Measurements from ENCODE around the gene ANKRD9. TPM values are rescaled to one million over a fixed set of nuclear protein-coding genes. Genes with fewer than 3 reads are reported as not detected.

Gene ANKRD9
- total and polyA plus RNA-seq, 2 experiments from 2014 or later = 17.3 to 95.9 TPM

DNA sequence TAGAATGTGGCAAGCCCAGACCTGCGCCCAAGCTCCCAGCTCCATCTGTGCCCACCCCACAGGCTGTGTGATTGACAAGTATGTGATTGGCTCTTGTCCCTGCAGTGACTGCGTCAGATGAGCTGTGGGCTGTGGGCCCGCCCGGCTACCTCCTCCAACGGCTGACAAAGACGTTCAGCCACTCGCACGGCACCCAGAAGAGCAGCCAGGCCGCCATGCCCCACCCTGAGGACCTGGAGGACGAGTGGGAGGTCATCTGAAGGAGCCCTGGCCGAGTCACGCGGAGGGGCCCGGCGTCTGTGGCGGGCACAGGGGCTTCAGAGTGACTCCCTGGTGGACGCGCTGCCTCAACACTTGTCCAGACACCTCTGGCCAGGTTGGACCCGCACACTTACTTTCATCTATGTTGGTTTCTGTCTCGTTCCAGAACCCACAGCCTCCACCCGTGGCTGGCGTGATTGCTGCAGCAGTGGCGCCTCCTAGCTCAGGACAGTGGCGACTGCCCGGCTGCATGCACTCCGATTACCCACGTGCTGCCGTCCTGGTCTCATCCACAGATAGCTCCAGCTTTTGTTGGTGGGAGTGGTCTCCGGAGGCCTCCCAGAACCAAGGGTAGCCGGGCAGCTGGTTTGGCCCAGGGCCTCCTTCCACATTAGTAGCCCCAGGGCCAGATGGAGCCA, 11.4 kb downstream of the ANKRD9 start:
- TF ChIP-seq, protein P1, sequence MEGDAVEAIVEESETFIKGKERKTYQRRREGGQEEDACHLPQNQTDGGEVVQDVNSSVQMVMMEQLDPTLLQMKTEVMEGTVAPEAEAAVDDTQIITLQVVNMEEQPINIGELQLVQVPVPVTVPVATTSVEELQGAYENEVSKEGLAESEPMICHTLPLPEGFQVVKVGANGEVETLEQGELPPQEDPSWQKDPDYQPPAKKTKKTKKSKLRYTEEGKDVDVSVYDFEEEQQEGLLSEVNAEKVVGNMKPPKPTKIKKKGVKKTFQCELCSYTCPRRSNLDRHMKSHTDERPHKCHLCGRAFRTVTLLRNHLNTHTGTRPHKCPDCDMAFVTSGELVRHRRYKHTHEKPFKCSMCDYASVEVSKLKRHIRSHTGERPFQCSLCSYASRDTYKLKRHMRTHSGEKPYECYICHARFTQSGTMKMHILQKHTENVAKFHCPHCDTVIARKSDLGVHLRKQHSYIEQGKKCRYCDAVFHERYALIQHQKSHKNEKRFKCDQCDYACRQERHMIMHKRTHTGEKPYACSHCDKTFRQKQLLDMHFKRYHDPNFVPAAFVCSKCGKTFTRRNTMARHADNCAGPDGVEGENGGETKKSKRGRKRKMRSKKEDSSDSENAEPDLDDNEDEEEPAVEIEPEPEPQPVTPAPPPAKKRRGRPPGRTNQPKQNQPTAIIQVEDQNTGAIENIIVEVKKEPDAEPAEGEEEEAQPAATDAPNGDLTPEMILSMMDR (conservative IDR thresholded peaks at IDR 0.05; ENCODE audit: low read depth in 2 of 2) = peak; percentile 52 to 83
- no peak for TF ChIP-seq POLR2AphosphoS5 (IDR thresholded peaks at IDR 0.05; ENCODE audit: low read depth)
- TF ChIP-seq EZH2 (IDR thresholded peaks at IDR 0.05; ENCODE audit: low read depth, unreplicated experiment) = no peak
- Mint-ChIP-seq H3K27ac (no peak overlapping the region), H3K4me3 (no peak overlapping the region), H3K9me3 (no peaks in the 10 kb centered on the region; the same call in 2 of the 3 replicates), H3K4me1 (no peaks in the 10 kb centered on the region; the same call in 2 of the 3 replicates), H3K36me3 (ENCODE audit: low read depth) (peaks cover 8% of the 10 kb centered on the region; the same call in 1 of the 3 replicates), H3K27me3 (ENCODE audit: insufficient read depth, low read depth, poor library complexity) (peaks cover 12% of the 10 kb centered on the region)
- no peaks in the 10 kb centered on the region for H3K4me1 ChIP-seq (ENCODE audit: insufficient read depth)
- H3K9me2 ChIP-seq (ENCODE audit: insufficient read depth) = no peaks in the 10 kb centered on the region
- no peak overlapping the region for H2AFZ ChIP-seq
- H3K27me3 ChIP-seq (ENCODE audit: insufficient read depth) = no peaks in the 10 kb centered on the region
- H4K20me1 ChIP-seq (replicated peaks; ENCODE audit: insufficient read depth) = peaks cover 4% of the 10 kb centered on the region; the same call in 1 of the 2 replicates
- 0 out of 2 replicates have a peak, but pooled peaks cover 2% of the 10 kb centered on the region for H3K36me3 ChIP-seq (ENCODE audit: insufficient read depth)
- H3F3A ChIP-seq (replicated peaks; ENCODE audit: low read depth) = peaks cover 5% of the 10 kb centered on the region; the same call in 1 of the 2 replicates
- ATAC-seq = peak; percentile 78
- DNase-seq (ENCODE audit: low spot score) = peak; percentile 67
- H3K4me3 ChIP-seq = no peak overlapping the region
- no peak overlapping the region for H3K27ac ChIP-seq (ENCODE audit: low read depth)
- no peaks in the 10 kb centered on the region for H3K79me2 ChIP-seq (replicated peaks; ENCODE audit: insufficient read depth)
- H3K4me2 ChIP-seq = no peak overlapping the region

DNA sequence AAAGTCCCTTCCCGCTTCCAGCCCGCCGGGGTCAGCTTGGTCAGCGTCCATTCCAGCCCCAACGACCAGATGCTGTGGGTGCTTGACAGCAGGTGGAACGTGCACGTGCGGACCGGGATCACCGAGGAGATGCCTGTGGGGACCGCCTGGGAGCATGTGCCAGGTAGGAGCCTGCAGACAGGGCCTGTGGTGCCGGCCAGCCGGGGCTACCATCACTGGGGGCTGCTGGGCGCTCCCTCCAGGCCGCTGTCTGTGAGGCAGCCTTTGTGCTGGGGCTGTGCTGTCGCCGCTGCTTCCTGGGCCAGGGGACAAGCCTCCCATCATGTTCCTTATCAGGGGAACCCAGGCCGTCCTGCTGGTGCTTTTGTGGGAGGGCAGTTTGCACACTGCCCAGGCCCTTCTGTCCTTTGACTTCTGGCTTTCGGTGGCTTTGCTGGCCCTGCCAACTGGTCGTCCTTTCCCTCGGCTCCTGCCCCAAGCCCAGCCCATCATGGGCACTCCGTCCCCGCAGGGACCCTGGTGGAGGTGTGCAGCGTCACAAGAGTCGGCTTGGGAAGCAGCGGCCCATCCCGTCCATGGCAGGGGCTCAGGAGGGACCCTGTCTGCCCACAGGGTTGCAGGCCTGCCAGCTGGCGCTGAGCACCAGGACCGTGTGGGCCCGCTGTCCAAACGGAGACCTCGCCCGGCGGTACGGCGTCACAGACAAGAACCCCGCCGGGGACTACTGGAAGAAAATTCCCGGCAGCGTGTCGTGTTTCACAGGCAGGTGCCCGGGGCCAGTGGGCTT, 12.4 kb downstream of the ANKRD9 start:
- Histone ChIP-seq H3K27ac (ENCODE audit: low read depth) (no peak overlapping the region), H3K4me2 (no peak overlapping the region), H2AFZ (no peak overlapping the region), H3K36me3 (ENCODE audit: insufficient read depth) (0 out of 2 replicates have a peak, but pooled peaks cover 2% of the 10 kb centered on the region), H3K4me3 (no peak overlapping the region), H4K20me1 (replicated peaks; ENCODE audit: insufficient read depth) (peaks cover 4% of the 10 kb centered on the region; the same call in 1 of the 2 replicates), H3K79me2 (replicated peaks; ENCODE audit: insufficient read depth) (no peaks in the 10 kb centered on the region), H3K4me1 (ENCODE audit: insufficient read depth) (no peaks in the 10 kb centered on the region), H3K9me2 (ENCODE audit: insufficient read depth) (no peaks in the 10 kb centered on the region), H3F3A (replicated peaks; ENCODE audit: low read depth) (peaks cover 5% of the 10 kb centered on the region; the same call in 1 of the 2 replicates), H3K27me3 (ENCODE audit: insufficient read depth) (no peaks in the 10 kb centered on the region)
- H3K4me1 Mint-ChIP-seq = no peaks in the 10 kb centered on the region; the same call in 2 of the 3 replicates
- no peaks in the 10 kb centered on the region; the same call in 2 of the 3 replicates for H3K9me3 Mint-ChIP-seq
- peaks cover 12% of the 10 kb centered on the region for H3K27me3 Mint-ChIP-seq (ENCODE audit: insufficient read depth, low read depth, poor library complexity)
- H3K4me3 Mint-ChIP-seq = no peak overlapping the region
- no peak for ATAC-seq
- no peak for DNase-seq (ENCODE audit: low spot score)
- H3K36me3 Mint-ChIP-seq (ENCODE audit: low read depth) = peaks cover 8% of the 10 kb centered on the region; the same call in 1 of the 3 replicates
- H3K27ac Mint-ChIP-seq = no peak overlapping the region; the same call in 1 of the 2 replicates
- TF ChIP-seq JUNB (IDR thresholded peaks at IDR 0.05; ENCODE audit: unreplicated experiment) (no peak), ZNF114 (CRISPR knock-in tag; IDR thresholded peaks at IDR 0.05) (no peak)
- TF ChIP-seq, protein P2, sequence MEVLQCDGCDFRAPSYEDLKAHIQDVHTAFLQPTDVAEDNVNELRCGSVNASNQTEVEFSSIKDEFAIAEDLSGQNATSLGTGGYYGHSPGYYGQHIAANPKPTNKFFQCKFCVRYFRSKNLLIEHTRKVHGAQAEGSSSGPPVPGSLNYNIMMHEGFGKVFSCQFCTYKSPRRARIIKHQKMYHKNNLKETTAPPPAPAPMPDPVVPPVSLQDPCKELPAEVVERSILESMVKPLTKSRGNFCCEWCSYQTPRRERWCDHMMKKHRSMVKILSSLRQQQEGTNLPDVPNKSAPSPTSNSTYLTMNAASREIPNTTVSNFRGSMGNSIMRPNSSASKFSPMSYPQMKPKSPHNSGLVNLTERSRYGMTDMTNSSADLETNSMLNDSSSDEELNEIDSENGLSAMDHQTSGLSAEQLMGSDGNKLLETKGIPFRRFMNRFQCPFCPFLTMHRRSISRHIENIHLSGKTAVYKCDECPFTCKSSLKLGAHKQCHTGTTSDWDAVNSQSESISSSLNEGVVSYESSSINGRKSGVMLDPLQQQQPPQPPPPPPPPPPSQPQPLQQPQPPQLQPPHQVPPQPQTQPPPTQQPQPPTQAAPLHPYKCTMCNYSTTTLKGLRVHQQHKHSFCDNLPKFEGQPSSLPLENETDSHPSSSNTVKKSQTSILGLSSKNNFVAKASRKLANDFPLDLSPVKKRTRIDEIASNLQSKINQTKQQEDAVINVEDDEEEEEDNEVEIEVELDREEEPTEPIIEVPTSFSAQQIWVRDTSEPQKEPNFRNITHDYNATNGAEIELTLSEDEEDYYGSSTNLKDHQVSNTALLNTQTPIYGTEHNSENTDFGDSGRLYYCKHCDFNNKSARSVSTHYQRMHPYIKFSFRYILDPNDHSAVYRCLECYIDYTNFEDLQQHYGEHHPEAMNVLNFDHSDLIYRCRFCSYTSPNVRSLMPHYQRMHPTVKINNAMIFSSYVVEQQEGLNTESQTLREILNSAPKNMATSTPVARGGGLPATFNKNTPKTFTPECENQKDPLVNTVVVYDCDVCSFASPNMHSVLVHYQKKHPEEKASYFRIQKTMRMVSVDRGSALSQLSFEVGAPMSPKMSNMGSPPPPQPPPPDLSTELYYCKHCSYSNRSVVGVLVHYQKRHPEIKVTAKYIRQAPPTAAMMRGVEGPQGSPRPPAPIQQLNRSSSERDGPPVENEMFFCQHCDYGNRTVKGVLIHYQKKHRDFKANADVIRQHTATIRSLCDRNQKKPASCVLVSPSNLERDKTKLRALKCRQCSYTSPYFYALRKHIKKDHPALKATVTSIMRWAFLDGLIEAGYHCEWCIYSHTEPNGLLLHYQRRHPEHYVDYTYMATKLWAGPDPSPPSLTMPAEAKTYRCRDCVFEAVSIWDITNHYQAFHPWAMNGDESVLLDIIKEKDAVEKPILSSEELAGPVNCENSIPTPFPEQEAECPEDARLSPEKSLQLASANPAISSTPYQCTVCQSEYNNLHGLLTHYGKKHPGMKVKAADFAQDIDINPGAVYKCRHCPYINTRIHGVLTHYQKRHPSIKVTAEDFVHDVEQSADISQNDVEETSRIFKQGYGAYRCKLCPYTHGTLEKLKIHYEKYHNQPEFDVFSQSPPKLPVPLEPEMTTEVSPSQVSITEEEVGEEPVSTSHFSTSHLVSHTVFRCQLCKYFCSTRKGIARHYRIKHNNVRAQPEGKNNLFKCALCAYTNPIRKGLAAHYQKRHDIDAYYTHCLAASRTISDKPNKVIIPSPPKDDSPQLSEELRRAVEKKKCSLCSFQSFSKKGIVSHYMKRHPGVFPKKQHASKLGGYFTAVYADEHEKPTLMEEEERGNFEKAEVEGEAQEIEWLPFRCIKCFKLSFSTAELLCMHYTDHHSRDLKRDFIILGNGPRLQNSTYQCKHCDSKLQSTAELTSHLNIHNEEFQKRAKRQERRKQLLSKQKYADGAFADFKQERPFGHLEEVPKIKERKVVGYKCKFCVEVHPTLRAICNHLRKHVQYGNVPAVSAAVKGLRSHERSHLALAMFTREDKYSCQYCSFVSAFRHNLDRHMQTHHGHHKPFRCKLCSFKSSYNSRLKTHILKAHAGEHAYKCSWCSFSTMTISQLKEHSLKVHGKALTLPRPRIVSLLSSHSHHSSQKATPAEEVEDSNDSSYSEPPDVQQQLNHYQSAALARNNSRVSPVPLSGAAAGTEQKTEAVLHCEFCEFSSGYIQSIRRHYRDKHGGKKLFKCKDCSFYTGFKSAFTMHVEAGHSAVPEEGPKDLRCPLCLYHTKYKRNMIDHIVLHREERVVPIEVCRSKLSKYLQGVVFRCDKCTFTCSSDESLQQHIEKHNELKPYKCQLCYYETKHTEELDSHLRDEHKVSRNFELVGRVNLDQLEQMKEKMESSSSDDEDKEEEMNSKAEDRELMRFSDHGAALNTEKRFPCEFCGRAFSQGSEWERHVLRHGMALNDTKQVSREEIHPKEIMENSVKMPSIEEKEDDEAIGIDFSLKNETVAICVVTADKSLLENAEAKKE (CRISPR knock-in tag; IDR thresholded peaks at IDR 0.05) = no peak
- TF ChIP-seq, protein P3, sequence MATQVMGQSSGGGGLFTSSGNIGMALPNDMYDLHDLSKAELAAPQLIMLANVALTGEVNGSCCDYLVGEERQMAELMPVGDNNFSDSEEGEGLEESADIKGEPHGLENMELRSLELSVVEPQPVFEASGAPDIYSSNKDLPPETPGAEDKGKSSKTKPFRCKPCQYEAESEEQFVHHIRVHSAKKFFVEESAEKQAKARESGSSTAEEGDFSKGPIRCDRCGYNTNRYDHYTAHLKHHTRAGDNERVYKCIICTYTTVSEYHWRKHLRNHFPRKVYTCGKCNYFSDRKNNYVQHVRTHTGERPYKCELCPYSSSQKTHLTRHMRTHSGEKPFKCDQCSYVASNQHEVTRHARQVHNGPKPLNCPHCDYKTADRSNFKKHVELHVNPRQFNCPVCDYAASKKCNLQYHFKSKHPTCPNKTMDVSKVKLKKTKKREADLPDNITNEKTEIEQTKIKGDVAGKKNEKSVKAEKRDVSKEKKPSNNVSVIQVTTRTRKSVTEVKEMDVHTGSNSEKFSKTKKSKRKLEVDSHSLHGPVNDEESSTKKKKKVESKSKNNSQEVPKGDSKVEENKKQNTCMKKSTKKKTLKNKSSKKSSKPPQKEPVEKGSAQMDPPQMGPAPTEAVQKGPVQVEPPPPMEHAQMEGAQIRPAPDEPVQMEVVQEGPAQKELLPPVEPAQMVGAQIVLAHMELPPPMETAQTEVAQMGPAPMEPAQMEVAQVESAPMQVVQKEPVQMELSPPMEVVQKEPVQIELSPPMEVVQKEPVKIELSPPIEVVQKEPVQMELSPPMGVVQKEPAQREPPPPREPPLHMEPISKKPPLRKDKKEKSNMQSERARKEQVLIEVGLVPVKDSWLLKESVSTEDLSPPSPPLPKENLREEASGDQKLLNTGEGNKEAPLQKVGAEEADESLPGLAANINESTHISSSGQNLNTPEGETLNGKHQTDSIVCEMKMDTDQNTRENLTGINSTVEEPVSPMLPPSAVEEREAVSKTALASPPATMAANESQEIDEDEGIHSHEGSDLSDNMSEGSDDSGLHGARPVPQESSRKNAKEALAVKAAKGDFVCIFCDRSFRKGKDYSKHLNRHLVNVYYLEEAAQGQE (IDR thresholded peaks at IDR 0.05; ENCODE audit: unreplicated experiment) = no peak

Measured in GM23338 (cell line).